A549 (cell line): ENCODE data around the gene TMEM125. TPM values are rescaled to one million over a fixed set of nuclear protein-coding genes. Genes with fewer than 3 reads are reported as not detected.

Source experiments
- ATAC-seq, 2 experiments: fragments of 200-7000 bp in 1 of 2; fragments of >200 bp in 1 of 2; cut with Nextera tagmentation in 1 of 2; cut with Tn5 transposase in 1 of 2; 3 replicates each; pipeline versions ENCODE4 v1.8.0 to v1.9.1; 2018 to 2020; ENCODE audit warnings: mild to moderate bottlenecking in 1 of 2, moderate library complexity in 1 of 2
- CTCF ChIA-PET: fragments of 300-600 bp; sonication (Branson Sonifier 250); formaldehyde crosslinking; extraction: SDS; loops from one replicate; lab custom pipeline; 2021; ENCODE audit warnings: antibody characterized with exemption, inconsistent platforms; lab: Yijun Ruan, JAX
- POLR2A ChIA-PET: fragments of 350-600 bp; formaldehyde crosslinking; extraction: SDS; loops from one replicate; lab custom pipeline; 2021; ENCODE audit warnings: antibody characterized with exemption, inconsistent platforms; lab: Yijun Ruan, JAX
- DNase-seq, 2 experiments: peaks; one replicate each; pipeline versions ENCODE4 v3.0.0 to v3.0.0-alpha.2; 2011 to 2016; ENCODE audit warnings: low read depth in 1 of 2, low spot score in 1 of 2
- FAIRE-seq: peaks from 2 replicates; lab custom pipeline; 2011; peaks lifted over from hg19 to GRCh38; lab: Jason Lieb, UNC
- H3K27ac ChIP-seq, 2 experiments: fragments of >200 bp; sonication (Bioruptor Twin); formaldehyde crosslinking; 3 replicates each; pipeline ENCODE4 v1.5.1; 2016 to 2017
- H3K4me1 ChIP-seq: fragments of >200 bp; sonication (Bioruptor Twin); formaldehyde crosslinking; 3 replicates; pipeline ENCODE4 v1.6.1; 2016
- H3K4me2 ChIP-seq: fragments of >200 bp; sonication (Bioruptor Twin); formaldehyde crosslinking; 3 replicates; pipeline ENCODE4 v1.6.1; 2016
- H3K4me3 ChIP-seq: fragments of >200 bp; sonication (Bioruptor Twin); formaldehyde crosslinking; 3 replicates; pipeline ENCODE4 v1.5.1; 2016
- H3K9me3 ChIP-seq: fragments of >200 bp; sonication (Bioruptor Twin); formaldehyde crosslinking; 3 replicates; pipeline ENCODE4 v1.6.1; 2016
- BHLHE40 ChIP-seq: IDR thresholded peaks from 2 replicates; pipeline ENCODE4 v1.6.1; 2012; ENCODE audit warnings: low read depth, low read length, inconsistent platforms
- CBX2 ChIP-seq: fragments of 200-600 bp; sonication (generic); IDR thresholded peaks from 2 replicates; pipeline ENCODE4 v1.6.1; 2016; ENCODE audit warnings: low read depth, mild to moderate bottlenecking, borderline replicate concordance
- EHF ChIP-seq: fragments of 250-450 bp; sonication (Bioruptor Pico); IDR thresholded peaks from 2 replicates; pipeline ENCODE4 v1.5.0; 2020; ENCODE audit warnings: mild to moderate bottlenecking
- EHMT2 ChIP-seq: fragments of 200-600 bp; sonication (generic); IDR thresholded peaks from 2 replicates; pipeline ENCODE4 v1.6.1; 2016; ENCODE audit warnings: antibody characterized with exemption, low read depth, mild to moderate bottlenecking, moderate library complexity
- ELK1 ChIP-seq: fragments of 150-350 bp; IDR thresholded peaks from 2 replicates; pipeline ENCODE4 v1.6.1; 2014; ENCODE audit warnings: low read depth, mild to moderate bottlenecking, low read length
- EP300 ChIP-seq, 2 experiments: fragments of >200 bp; sonication (Bioruptor Twin); formaldehyde crosslinking; IDR thresholded peaks; 2 replicates in 1 of 2; 3 replicates in 1 of 2; pipeline ENCODE4 v1.6.1; 2016 to 2017
- ESRRA ChIP-seq: fragments of 150-350 bp; IDR thresholded peaks from 2 replicates; pipeline ENCODE4 v1.6.1; 2014; ENCODE audit warnings: mild to moderate bottlenecking, low read length, borderline replicate concordance
- FOSB ChIP-seq: fragments of 250-450 bp; sonication (Bioruptor Pico); IDR thresholded peaks from 2 replicates; pipeline ENCODE4 v1.5.0; 2020; ENCODE audit warnings: mild to moderate bottlenecking, moderate library complexity
- FOSL2 ChIP-seq, 2 experiments: fragments of 450-650 bp in 1 of 2; fragments of >200 bp in 1 of 2; sonication (Bioruptor Twin) in 1 of 2; formaldehyde crosslinking; IDR thresholded peaks; 2 replicates each; pipeline versions ENCODE4 v1.5.0 to v1.6.1; 2016 to 2020; ENCODE audit warnings: mild to moderate bottlenecking in 1 of 2, moderate library complexity in 1 of 2
- FOXS1 ChIP-seq: fragments of 250-450 bp; sonication (Bioruptor Pico); IDR thresholded peaks from 2 replicates; pipeline ENCODE4 v1.5.0; 2020; ENCODE audit warnings: mild to moderate bottlenecking, moderate library complexity
- GATA3 ChIP-seq: IDR thresholded peaks from 2 replicates; pipeline ENCODE4 v1.6.1; 2012; ENCODE audit warnings: borderline replicate concordance
- HDAC2 ChIP-seq: fragments of 200-600 bp; sonication (generic); IDR thresholded peaks from 2 replicates; pipeline ENCODE4 v1.6.1; 2016
- HEYL ChIP-seq: fragments of 250-450 bp; sonication (Bioruptor Pico); IDR thresholded peaks from 2 replicates; pipeline ENCODE4 v1.8.0; 2021; ENCODE audit warnings: mild to moderate bottlenecking, moderate library complexity
- JUN ChIP-seq, 2 experiments: fragments of >200 bp; sonication (Bioruptor Twin); formaldehyde crosslinking; IDR thresholded peaks; 2 replicates in 1 of 2; 3 replicates in 1 of 2; pipeline ENCODE4 v1.6.1; 2016 to 2017
- JUNB ChIP-seq: fragments of >200 bp; sonication (Bioruptor Twin); formaldehyde crosslinking; IDR thresholded peaks from 2 replicates; pipeline ENCODE4 v1.6.1; 2016
- MYC ChIP-seq: IDR thresholded peaks from 2 replicates; pipeline ENCODE4 v1.6.1; 2012; ENCODE audit warnings: mild to moderate bottlenecking, inconsistent platforms, low read length, improper control_type of control experiment, borderline replicate concordance
- NFE2L2 ChIP-seq: fragments of 150-350 bp; conservative IDR thresholded peaks from 2 replicates; pipeline ENCODE4 v1.6.1; 2014; ENCODE audit warnings: low read length
- PHF8 ChIP-seq: fragments of 200-600 bp; sonication (generic); IDR thresholded peaks from 2 replicates; pipeline ENCODE4 v1.6.1; 2016; ENCODE audit warnings: low read depth, mild to moderate bottlenecking, antibody characterized with exemption, moderate library complexity, borderline replicate concordance
- POLR2A ChIP-seq: IDR thresholded peaks from 2 replicates; pipeline ENCODE4 v1.6.1; 2012; ENCODE audit warnings: mild to moderate bottlenecking, low read length
- POLR2AphosphoS2 ChIP-seq: conservative IDR thresholded peaks from 2 replicates; pipeline ENCODE4 v1.6.1; 2012; ENCODE audit warnings: low read length, improper control_type of control experiment, inconsistent platforms
- RAD21 ChIP-seq, 2 experiments: fragments of >200 bp in 1 of 2; sonication (Bioruptor Twin) in 1 of 2; formaldehyde crosslinking in 1 of 2; IDR thresholded peaks in 1 of 2; conservative IDR thresholded peaks in 1 of 2; 2 replicates in 1 of 2; 3 replicates in 1 of 2; pipeline ENCODE4 v1.6.1; 2012 to 2018; ENCODE audit warnings: inconsistent platforms in 1 of 2
- RCOR1 ChIP-seq: fragments of 150-350 bp; IDR thresholded peaks from 2 replicates; pipeline ENCODE4 v1.6.1; 2014; ENCODE audit warnings: antibody characterized with exemption, low read length, low read depth
- RNF2 ChIP-seq: fragments of 200-600 bp; sonication (generic); IDR thresholded peaks from 2 replicates; pipeline ENCODE4 v1.6.1; 2016; ENCODE audit warnings: low read depth, mild to moderate bottlenecking, antibody characterized with exemption, moderate library complexity, borderline replicate concordance
- SREBF2 ChIP-seq: fragments of 450-650 bp; IDR thresholded peaks from 2 replicates; pipeline ENCODE4 v1.6.1; 2014; ENCODE audit warnings: mild to moderate bottlenecking, moderate library complexity
- TP53 ChIP-seq: fragments of 250-450 bp; sonication (Bioruptor Pico); IDR thresholded peaks from 2 replicates; pipeline ENCODE4 v1.5.0; 2021; ENCODE audit warnings: mild to moderate bottlenecking, moderate library complexity
- ZFP36 ChIP-seq: fragments of 450-650 bp; IDR thresholded peaks from 2 replicates; pipeline ENCODE4 v1.6.1; 2014; ENCODE audit warnings: borderline replicate concordance; ENCODE audit not compliant: partially characterized antibody
- ZNF302 ChIP-seq: fragments of 250-450 bp; sonication (Bioruptor Pico); IDR thresholded peaks from 2 replicates; pipeline ENCODE4 v1.9.0; 2021; ENCODE audit warnings: inconsistent platforms, mild to moderate bottlenecking, moderate library complexity
- WGBS: methylation state at CpG from one replicate; pipeline ENCODE4 v1.1.6; 2017; ENCODE audit errors: missing lambda C conversion rate; 5-methylcytosine and 5-hydroxymethylcytosine counted together
- polyA plus RNA-seq, 4 experiments: library from polyadenylated mRNA; depleted of rRNA in 3 of 4; stranded (reverse); fragments of >200 nt; fragmentation: RNase III in 1 of 4; extraction: RNeasy Plus Mini Kit Qiagen cat#74134 plus additional on column Dnase treatment in 1 of 4; gene quantifications; 2 replicates in 3 of 4; 3 replicates in 1 of 4; pipeline ENCODE4 v1.2.3, GENCODE V29; 2011 to 2017
- TF ChIP-seq, protein P1 (sequence below): IDR thresholded peaks from 2 replicates; pipeline ENCODE4 v1.6.1; 2012
- TF ChIP-seq, protein P2 (sequence below): fragments of >200 bp; sonication (Bioruptor Twin); formaldehyde crosslinking; IDR thresholded peaks from 2 replicates; pipeline ENCODE4 v1.6.1; 2016

Gene TMEM125
- polyA plus RNA-seq, 2 of the 4 experiments (the other 2 are of a cell fraction), result not detected

GRCh38 chr1:43256675-43257570, 12.9 kb upstream of the TMEM125 start:
- Histone ChIP-seq H3K9me3 (peaks cover 5% of the 10 kb centered on the region; the same call in 1 of the 3 replicates), H3K4me3 (no peak overlapping the region)
- DNase-seq, result no peak
- ATAC-seq, result no peak
- WGBS, result 67% methylated on average over 6 of the region's 8 CpGs
- CTCF ChIA-PET, result interaction anchor here (1.0 kb wide), 1 partner anchor 39 kb away, joined by 3 read pairs; no protein-coding TSS in a partner anchor
- TF ChIP-seq HEYL (no peak), RNF2 (no peak), POLR2A (no peak), HDAC2 (no peak), SREBF2 (no peak), EHF (CRISPR knock-in tag) (no peak), ZFP36 (no peak), ZNF302 (no peak), JUNB (no peak), EP300 (IDR thresholded peaks at IDR 0.05) (no peak), MYC (no peak), RCOR1 (no peak), EHMT2 (no peak)
- TF ChIP-seq, protein P1, sequence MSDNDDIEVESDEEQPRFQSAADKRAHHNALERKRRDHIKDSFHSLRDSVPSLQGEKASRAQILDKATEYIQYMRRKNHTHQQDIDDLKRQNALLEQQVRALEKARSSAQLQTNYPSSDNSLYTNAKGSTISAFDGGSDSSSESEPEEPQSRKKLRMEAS, result no peak
- TF ChIP-seq, all 56 proteins: peak for 0
- Histone ChIP-seq H3K4me1 (no peaks in the 10 kb centered on the region), H3K4me2 (no peak overlapping the region), H3K27ac (no peak overlapping the region)
- POLR2A ChIA-PET, result no interaction called here
- no peak for FAIRE-seq

- Histone ChIP-seq H3K27ac (no peak overlapping the region), H3K4me1 (no peaks in the 10 kb centered on the region), H3K4me3 (no peak overlapping the region), H3K9me3 (peaks cover 7% of the 10 kb centered on the region; the same call in 1 of the 3 replicates), H3K4me2 (no peak overlapping the region)
- ATAC-seq (no peak), DNase-seq (no peak), FAIRE-seq (no peak)
- 17% methylated on average over 3 of the region's 3 CpGs for WGBS
- ChIA-PET CTCF (no interaction called here), POLR2A (no interaction called here)
- TF ChIP-seq, protein P2, sequence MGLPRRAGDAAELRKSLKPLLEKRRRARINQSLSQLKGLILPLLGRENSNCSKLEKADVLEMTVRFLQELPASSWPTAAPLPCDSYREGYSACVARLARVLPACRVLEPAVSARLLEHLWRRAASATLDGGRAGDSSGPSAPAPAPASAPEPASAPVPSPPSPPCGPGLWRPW, result no peak
- TF ChIP-seq ESRRA, result no peak
Observed at GRCh38 chr1:43258370-43258769, 11.4 kb upstream of the TMEM125 start.

- no peak for TF ChIP-seq GATA3
- no peak for TF ChIP-seq BHLHE40
- TF ChIP-seq RAD21 (conservative IDR thresholded peaks at IDR 0.05 in 1 of 2, IDR thresholded peaks at IDR 0.05 in 1 of 2), result no peak
- TF ChIP-seq POLR2A, result no peak
- TF ChIP-seq FOXS1 (CRISPR knock-in tag), result no peak
- no peak for TF ChIP-seq POLR2AphosphoS2
- TF ChIP-seq ESRRA, result no peak
- TF ChIP-seq MYC, result no peak
- TF ChIP-seq JUNB, result no peak
- no peak for TF ChIP-seq PHF8
- TF ChIP-seq FOSB (CRISPR knock-in tag), result no peak
- TF ChIP-seq ELK1, result no peak
- TF ChIP-seq JUN (IDR thresholded peaks at IDR 0.05), result no peak
- TF ChIP-seq NFE2L2, result no peak
- no peak for TF ChIP-seq EP300 (IDR thresholded peaks at IDR 0.05)
- TF ChIP-seq TP53 (CRISPR knock-in tag), result no peak
- TF ChIP-seq CBX2, result no peak
- TF ChIP-seq FOSL2 (IDR thresholded peaks at IDR 0.05), result no peak
- TF ChIP-seq FOSL2 (CRISPR knock-in tag; IDR thresholded peaks at IDR 0.05), result no peak
- no peak overlapping the region for H3K27ac ChIP-seq
- ChIA-PET CTCF (no interaction called here), POLR2A (no interaction called here)
- ATAC-seq (no peak), DNase-seq (no peak), FAIRE-seq (no peak)
- 51% methylated on average over 4 of the region's 4 CpGs for WGBS
- H3K4me2 ChIP-seq, result no peak overlapping the region
- peaks cover 4% of the 10 kb centered on the region; the same call in 1 of the 3 replicates for H3K9me3 ChIP-seq
- H3K4me1 ChIP-seq, result no peaks in the 10 kb centered on the region
- H3K4me3 ChIP-seq, result no peak overlapping the region
Observed at GRCh38 chr1:43265431-43265830, 4.4 kb upstream of the TMEM125 start.
